ENCODE data around the gene TMEM145. TPM values are rescaled to one million over a fixed set of nuclear protein-coding genes. Genes with fewer than 3 reads are reported as not detected.

TMEM145 gene
- total RNA-seq, 6 experiments from 2014 or later: 0.10 to 0.16 (median 0.12) TPM; not detected in 3

DNA sequence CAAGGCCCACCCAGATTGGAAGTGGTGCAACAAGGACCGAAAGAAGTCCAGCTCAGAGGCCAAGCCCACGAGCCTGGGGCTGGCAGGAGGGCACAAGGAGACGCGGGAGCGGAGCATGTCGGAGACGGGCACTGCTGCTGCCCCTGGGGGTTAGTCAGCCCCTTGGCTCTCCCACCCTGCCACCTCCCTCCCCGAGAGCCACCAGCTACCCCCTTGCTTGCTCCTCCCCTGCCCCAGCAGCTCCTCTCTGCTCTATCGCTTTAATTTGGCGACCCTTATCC, 25.3 kb upstream of the TMEM145 start:
- ATAC-seq: no peak
- intact Hi-C loops (cut with DNase I): loop anchor here in 1 of 2 donors (5.0 kb wide), 1 partner anchor 35 kb away; no protein-coding TSS in a partner anchor
- H3K27ac ChIP-seq: no peak overlapping the region
- TF ChIP-seq POLR2A (IDR thresholded peaks at IDR 0.05) (no peak), CTCF (IDR thresholded peaks at IDR 0.05) (no peak)
- H3K9me3 ChIP-seq: no peaks in the 10 kb centered on the region
- peaks cover 0 to 24% (median 7%) of the 10 kb centered on the region in 4 donors for H3K4me1 ChIP-seq
- H3K36me3 ChIP-seq: peaks cover 0 to 52% (median 31%) of the 10 kb centered on the region in 4 donors
- peak in 1 of 3 donors; percentile 46 for DNase-seq
- no peak overlapping the region for H3K4me3 ChIP-seq
- 90% methylated on average over 7 of the region's 10 CpGs for WGBS (ENCODE audit: insufficient coverage, low coverage, low lambda C conversion rate, missing lambda C conversion rate)
- H3K27me3 ChIP-seq: no peaks in the 10 kb centered on the region

DNA sequence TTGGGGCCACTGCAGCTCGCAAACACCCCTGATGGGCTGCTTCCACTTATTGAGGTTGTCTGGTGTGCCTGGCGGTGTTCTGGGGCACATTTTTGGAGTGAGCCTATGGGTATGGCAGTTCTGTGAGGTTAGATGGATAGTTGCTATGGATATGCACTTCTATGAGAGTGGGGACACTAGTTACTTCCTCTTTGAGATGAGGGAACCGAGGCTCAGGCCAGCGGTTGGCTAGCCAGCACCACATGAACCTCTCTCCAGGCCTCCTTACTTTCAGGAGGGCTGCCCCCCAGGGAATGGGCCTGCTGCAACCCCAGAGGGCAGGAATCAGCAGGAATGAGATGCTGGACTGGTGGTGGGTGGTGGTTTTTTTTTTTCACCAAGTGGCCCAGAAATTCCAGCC, 24.7 kb upstream of the TMEM145 start:
- no peaks in the 10 kb centered on the region for H3K27me3 ChIP-seq
- peaks cover 0 to 18% (median 7%) of the 10 kb centered on the region in 4 donors for H3K4me1 ChIP-seq
- H3K4me3 ChIP-seq: no peak overlapping the region
- TF ChIP-seq POLR2A (IDR thresholded peaks at IDR 0.05) (no peak), CTCF (IDR thresholded peaks at IDR 0.05) (no peak)
- 60% methylated on average over 1 of the region's 4 CpGs for WGBS (ENCODE audit: insufficient coverage, low coverage, low lambda C conversion rate, missing lambda C conversion rate)
- peaks cover 0 to 54% (median 33%) of the 10 kb centered on the region in 4 donors for H3K36me3 ChIP-seq
- H3K27ac ChIP-seq: no peak overlapping the region
- DNase-seq (peak in 1 of 3 donors; percentile 43), ATAC-seq (no peak)
- H3K9me3 ChIP-seq: no peaks in the 10 kb centered on the region
- intact Hi-C loops (cut with DNase I): loop anchor here in 1 of 2 donors (5.0 kb wide), 1 partner anchor 36 kb away; no protein-coding TSS in a partner anchor

DNA sequence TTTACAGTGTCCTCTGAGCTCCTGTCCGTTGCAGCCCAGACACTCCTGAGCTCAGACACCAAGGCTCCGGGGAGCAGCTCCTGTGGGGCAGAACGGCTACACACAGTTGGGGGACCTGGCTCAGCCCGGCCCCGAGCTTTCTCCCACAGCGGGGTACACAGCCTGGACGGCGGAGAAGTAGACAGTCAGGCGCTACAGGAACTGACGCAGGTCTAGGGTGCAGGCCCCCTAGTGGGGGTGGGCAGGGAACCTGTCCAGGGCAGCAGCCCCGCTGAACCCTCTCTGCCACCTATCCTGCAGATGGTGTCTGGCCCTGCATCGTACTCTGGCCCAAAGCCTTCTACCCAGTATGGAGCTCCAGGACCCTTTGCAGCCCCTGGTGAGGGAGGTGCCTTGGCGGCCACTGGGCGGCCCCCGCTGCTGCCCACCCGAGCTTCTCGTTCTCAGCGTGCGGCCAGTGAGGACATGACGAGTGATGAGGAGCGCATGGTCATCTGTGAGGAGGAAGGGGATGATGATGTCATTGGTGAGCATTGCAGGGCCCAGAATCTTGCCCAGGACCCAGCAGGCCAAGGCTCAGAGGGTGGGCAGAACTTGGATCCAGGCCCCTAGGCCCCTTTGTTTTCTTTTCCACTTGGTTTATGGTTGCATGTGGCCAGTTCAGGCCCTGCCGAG, 24.1 kb upstream of the TMEM145 start:
- no peak for ATAC-seq
- TF ChIP-seq POLR2A (IDR thresholded peaks at IDR 0.05): no peak
- TF ChIP-seq CTCF (IDR thresholded peaks at IDR 0.05): no peak
- Histone ChIP-seq H3K36me3 (peaks cover 0 to 59% (median 36%) of the 10 kb centered on the region in 4 donors), H3K4me3 (no peak overlapping the region), H3K9me3 (no peaks in the 10 kb centered on the region), H3K4me1 (peaks cover 0 to 18% (median 7%) of the 10 kb centered on the region in 4 donors), H3K27me3 (no peaks in the 10 kb centered on the region), H3K27ac (no peak overlapping the region)
- no peak for DNase-seq
- intact Hi-C loops (cut with DNase I): loop anchor here in 1 of 2 donors (5.0 kb wide), 1 partner anchor 37 kb away; no protein-coding TSS in a partner anchor
- 91% methylated on average over 10 of the region's 22 CpGs for WGBS (ENCODE audit: insufficient coverage, low coverage, low lambda C conversion rate, missing lambda C conversion rate)

DNA sequence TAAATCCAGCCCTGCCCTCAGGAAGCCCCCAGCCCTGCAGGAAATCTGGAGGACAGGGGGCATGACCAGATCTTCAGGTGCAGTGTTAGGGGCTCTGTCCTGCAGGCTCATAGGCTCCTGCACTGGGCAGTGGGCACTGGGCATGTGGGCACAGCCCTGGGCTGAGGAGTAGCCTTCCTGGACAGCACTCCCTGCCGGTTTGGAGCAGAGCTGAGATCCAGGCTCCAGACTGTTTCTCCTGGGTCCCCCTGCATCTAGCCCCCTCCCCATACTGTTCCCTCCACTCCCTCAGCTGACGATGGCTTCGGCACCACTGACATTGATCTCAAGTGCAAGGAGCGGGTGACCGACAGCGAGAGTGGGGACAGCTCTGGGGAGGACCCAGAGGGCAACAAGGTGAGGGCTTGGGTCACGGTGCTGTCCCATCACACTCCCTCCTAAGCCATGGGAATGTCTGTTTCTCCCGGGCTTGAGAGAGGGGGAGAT, 23.5 kb upstream of the TMEM145 start:
- H3K27me3 ChIP-seq: no peaks in the 10 kb centered on the region
- WGBS (ENCODE audit: insufficient coverage, low coverage, low lambda C conversion rate, missing lambda C conversion rate): 100% methylated on average over 1 of the region's 8 CpGs
- intact Hi-C loops (cut with DNase I): loop anchor here (5.0 to 10.0 kb wide), 2 partner anchors 37 to 45 kb away; partner anchors contain the start of gene GSK3A (in 1 of the 2)
- no peak overlapping the region for H3K27ac ChIP-seq
- H3K4me3 ChIP-seq: no peak overlapping the region
- peak in 1 of 3 donors; percentile 42 for DNase-seq
- TF ChIP-seq POLR2A (IDR thresholded peaks at IDR 0.05) (no peak), CTCF (IDR thresholded peaks at IDR 0.05) (no peak)
- H3K36me3 ChIP-seq: peaks cover 0 to 65% (median 36%) of the 10 kb centered on the region in 4 donors
- no peaks in the 10 kb centered on the region for H3K9me3 ChIP-seq
- ATAC-seq: no peak
- peaks cover 0 to 17% (median 7%) of the 10 kb centered on the region in 4 donors for H3K4me1 ChIP-seq
